Suprapubic skin (tissue), 4 donors: ENCODE results near the gene SERPINA1. TPM values are rescaled to one million over a fixed set of nuclear protein-coding genes. Genes with fewer than 3 reads are reported as not detected.
"Not testable (repeated sequence)": the region's sequence is repeated elsewhere in the genome, so short reads cannot be mapped to it uniquely, and the experiment has no call there.

Experiments
- DNase-seq, 2 donors: peaks; one replicate each; pipeline ENCODE4 v3.0.0-alpha.2; 2019; ENCODE audit warnings: low spot score in 2 of 2
- H3K27ac ChIP-seq: fragments of 200-600 bp; sonication (generic); one replicate; pipeline ENCODE4 v1.5.1; 2019
- H3K27me3 ChIP-seq: fragments of 200-600 bp; sonication (generic); one replicate; pipeline ENCODE4 v1.5.1; 2019
- H3K36me3 ChIP-seq: fragments of 200-600 bp; sonication (generic); one replicate; pipeline ENCODE4 v1.5.1; 2019
- H3K4me1 ChIP-seq: fragments of 200-600 bp; sonication (generic); one replicate; pipeline ENCODE4 v1.5.1; 2019
- H3K4me3 ChIP-seq: fragments of 200-600 bp; sonication (generic); one replicate; pipeline ENCODE4 v1.5.1; 2019; ENCODE audit warnings: mild to moderate bottlenecking
- H3K9me3 ChIP-seq: fragments of 200-600 bp; sonication (generic); one replicate; pipeline ENCODE4 v1.5.1; 2019
- EP300 ChIP-seq: sonication (generic); formaldehyde crosslinking; IDR thresholded peaks from one replicate; pipeline ENCODE4 v1.6.1; 2017; ENCODE audit warnings: antibody characterized with exemption
- POLR2A ChIP-seq, 2 donors: fragments of 450-650 bp; IDR thresholded peaks; one replicate each; pipeline ENCODE4 v1.6.1; 2017; ENCODE audit warnings: antibody characterized with exemption in 2 of 2, mild to moderate bottlenecking in 2 of 2, moderate library complexity in 2 of 2
- POLR2AphosphoS5 ChIP-seq, 3 donors: sonication (generic); formaldehyde crosslinking; IDR thresholded peaks; one replicate each; pipeline ENCODE4 v1.6.1; 2017; ENCODE audit warnings: antibody characterized with exemption in 3 of 3
- WGBS: methylation state at CpG from one replicate; pipeline ENCODE4 v1.1.5; 2018; 5-methylcytosine and 5-hydroxymethylcytosine counted together
- total RNA-seq, 4 donors: library from RNA; depleted of rRNA; stranded (reverse); fragments of >200 nt; gene quantifications; one replicate each; pipeline ENCODE4 v1.1.0, GENCODE V29; 2016
- TF ChIP-seq, protein P1 (sequence below), 2 donors: fragments of 200-600 bp in 1 of 2; fragments of 450-650 bp in 1 of 2; sonication (generic) in 1 of 2; IDR thresholded peaks; one replicate each; pipeline ENCODE4 v1.5.1; 2016 to 2019; ENCODE audit warnings: antibody characterized with exemption in 2 of 2, mild to moderate bottlenecking in 1 of 2, moderate library complexity in 1 of 2

SERPINA1 gene
- total RNA-seq, 4 donors from 2014 or later, result 4.7 to 62.4 (median 7.5) TPM

DNA sequence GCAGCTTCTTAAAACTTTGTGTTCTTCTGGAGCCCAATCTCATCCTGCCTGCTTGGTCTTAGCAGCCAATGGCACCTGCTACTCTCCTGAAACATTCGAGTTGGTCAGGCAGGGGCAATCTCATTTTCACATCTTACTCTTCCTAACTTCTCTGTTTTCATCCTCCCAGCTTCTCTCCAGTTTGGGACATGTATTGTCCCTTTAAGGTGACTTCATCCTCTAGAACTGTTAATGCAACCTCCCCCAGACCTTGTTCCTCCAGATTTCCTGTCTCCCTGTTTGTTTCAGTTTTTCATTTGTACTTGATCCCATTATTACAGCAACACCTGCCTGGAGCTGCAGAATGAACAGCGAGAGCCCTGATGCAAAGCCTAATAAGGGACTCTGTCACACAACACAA lies 32.9 kb upstream of the SERPINA1 start:
- Histone ChIP-seq H3K27ac (no peak overlapping the region), H3K27me3 (no peaks in the 10 kb centered on the region), H3K36me3 (no peaks in the 10 kb centered on the region), H3K9me3 (no peaks in the 10 kb centered on the region), H3K4me3 (no peak overlapping the region), H3K4me1 (no peaks in the 10 kb centered on the region)
- TF ChIP-seq, protein P1, sequence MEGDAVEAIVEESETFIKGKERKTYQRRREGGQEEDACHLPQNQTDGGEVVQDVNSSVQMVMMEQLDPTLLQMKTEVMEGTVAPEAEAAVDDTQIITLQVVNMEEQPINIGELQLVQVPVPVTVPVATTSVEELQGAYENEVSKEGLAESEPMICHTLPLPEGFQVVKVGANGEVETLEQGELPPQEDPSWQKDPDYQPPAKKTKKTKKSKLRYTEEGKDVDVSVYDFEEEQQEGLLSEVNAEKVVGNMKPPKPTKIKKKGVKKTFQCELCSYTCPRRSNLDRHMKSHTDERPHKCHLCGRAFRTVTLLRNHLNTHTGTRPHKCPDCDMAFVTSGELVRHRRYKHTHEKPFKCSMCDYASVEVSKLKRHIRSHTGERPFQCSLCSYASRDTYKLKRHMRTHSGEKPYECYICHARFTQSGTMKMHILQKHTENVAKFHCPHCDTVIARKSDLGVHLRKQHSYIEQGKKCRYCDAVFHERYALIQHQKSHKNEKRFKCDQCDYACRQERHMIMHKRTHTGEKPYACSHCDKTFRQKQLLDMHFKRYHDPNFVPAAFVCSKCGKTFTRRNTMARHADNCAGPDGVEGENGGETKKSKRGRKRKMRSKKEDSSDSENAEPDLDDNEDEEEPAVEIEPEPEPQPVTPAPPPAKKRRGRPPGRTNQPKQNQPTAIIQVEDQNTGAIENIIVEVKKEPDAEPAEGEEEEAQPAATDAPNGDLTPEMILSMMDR (IDR thresholded peaks at IDR 0.05), result no peak
- TF ChIP-seq EP300, result no peak
- TF ChIP-seq POLR2A (IDR thresholded peaks at IDR 0.05), result no peak
- no peak for TF ChIP-seq POLR2AphosphoS5 (IDR thresholded peaks at IDR 0.05)
- no peak for DNase-seq
- 73% methylated on average over 2 of the region's 2 CpGs for WGBS

- WGBS, result 83% methylated on average over 3 of the region's 3 CpGs
- not testable (repeated sequence) for H3K27me3 ChIP-seq
Measured at GRCh38 chr14:94417497-94418205, 29.2 kb upstream of the SERPINA1 start.

DNA sequence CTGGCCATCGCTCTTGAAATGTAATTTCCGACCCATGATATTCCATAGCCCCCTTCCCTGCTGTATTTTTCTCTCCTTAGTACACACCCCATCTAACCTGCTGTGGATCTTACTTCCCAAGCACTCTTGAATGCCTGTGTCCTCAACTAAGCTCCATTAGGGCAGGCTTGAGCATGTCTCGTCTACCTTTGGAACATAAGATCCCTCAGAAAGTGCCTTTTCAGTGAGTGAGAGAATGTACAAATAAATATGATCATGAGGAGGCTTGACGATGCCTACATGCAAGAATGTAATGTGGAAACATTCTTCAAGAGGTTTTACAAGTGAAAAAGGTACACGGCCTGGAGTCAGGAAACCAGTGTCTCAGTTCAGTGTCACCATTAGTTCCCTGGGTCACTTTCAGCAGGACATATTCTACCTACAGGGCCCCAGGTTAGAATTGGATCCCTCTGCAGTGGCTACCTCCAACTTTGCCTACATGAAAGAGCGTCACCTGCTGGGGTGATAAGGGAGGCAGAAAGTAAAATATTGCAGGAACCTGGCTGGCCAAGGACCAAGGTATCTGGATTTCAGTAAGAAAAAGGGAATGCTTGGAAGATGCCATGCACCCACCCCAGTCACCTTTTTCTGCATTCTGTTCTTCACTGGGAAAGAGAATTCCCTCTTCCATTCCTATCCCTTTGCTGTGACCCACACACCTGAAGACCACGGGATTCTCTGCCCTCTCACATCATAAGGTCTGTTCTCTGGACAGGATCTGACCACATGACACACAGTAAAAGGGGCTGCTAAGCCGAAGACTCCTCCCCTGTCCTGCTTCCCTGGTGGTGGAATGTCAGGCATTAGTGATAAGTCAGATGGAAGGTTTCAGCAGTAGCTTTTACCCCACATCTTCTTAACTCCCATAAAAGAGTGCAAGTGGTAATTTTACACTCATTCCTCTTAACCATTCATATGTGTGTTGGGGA lies 24.6 kb upstream of the SERPINA1 start:
- Histone ChIP-seq H3K36me3 (no peaks in the 10 kb centered on the region), H3K4me3 (no peak overlapping the region), H3K4me1 (no peaks in the 10 kb centered on the region), H3K9me3 (no peaks in the 10 kb centered on the region), H3K27me3 (peaks cover 3% of the 10 kb centered on the region), H3K27ac (no peak overlapping the region)
- 69% methylated on average over 8 of the region's 8 CpGs for WGBS
- DNase-seq, result no peak
- no peak for TF ChIP-seq EP300
- TF ChIP-seq, protein P1 (IDR thresholded peaks at IDR 0.05), result no peak
- no peak for TF ChIP-seq POLR2A (IDR thresholded peaks at IDR 0.05)
- TF ChIP-seq POLR2AphosphoS5 (IDR thresholded peaks at IDR 0.05), result no peak

More at GRCh38 chr14:94417497-94418205, 29.2 kb upstream of the SERPINA1 start:
- not testable (repeated sequence) for H3K4me3 ChIP-seq, H3K9me3 ChIP-seq, H3K27ac ChIP-seq, H3K36me3 ChIP-seq, H3K4me1 ChIP-seq, DNase-seq

DNA sequence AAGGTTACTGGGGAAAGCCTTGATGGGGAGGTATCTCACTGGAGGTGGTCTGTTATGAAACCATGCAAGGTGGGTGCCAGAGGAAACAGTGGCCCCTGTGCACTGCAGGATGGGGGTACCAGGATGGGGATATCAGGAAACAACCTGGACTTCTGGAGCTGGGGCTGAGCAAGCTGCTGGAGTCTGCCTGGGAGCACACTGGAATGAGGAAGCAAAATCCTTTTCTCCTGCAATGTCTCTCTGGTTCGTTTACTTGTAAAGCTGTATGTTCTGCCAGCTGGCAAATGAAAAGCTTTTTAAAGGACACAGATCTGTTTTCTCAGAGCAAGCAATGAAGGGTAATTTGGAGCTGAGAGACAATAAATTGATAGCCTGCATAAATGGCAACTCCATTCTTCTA lies 23.2 kb upstream of the SERPINA1 start:
- Histone ChIP-seq H3K27ac (no peak overlapping the region), H3K36me3 (no peaks in the 10 kb centered on the region), H3K4me3 (no peak overlapping the region), H3K27me3 (peaks cover 3% of the 10 kb centered on the region), H3K9me3 (no peaks in the 10 kb centered on the region), H3K4me1 (no peaks in the 10 kb centered on the region)
- DNase-seq, result no peak
- WGBS, result 20% methylated on average over 1 of the region's 1 CpG
- TF ChIP-seq POLR2AphosphoS5 (IDR thresholded peaks at IDR 0.05) (no peak), POLR2A (IDR thresholded peaks at IDR 0.05) (no peak), EP300 (no peak)
- TF ChIP-seq, protein P1 (IDR thresholded peaks at IDR 0.05), result no peak

DNA sequence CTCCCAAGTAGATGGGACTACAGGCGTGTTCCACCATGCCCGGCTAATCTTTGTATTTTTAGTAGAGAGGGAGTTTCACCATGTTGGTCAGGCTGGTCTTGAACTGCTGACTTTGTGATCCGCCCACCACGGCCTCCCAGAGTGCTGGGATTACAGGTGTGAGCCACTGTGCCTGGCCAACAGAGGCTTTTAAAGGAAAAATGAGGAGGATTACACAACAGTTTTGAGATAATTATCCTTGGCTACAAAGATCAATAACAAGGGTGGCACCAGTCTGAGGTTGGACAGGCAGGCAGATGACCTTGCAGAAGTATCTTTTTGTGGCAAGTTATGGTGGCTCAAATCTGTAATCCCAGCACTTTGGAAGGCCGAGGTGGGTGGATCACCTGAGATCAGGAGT lies 21.0 kb upstream of the SERPINA1 start:
- not testable (repeated sequence) for H3K9me3 ChIP-seq, H3K4me3 ChIP-seq

GRCh38 chr14:94408546-94409095 lies 20.2 kb upstream of the SERPINA1 start:
- Histone ChIP-seq H3K27me3 (peaks cover 3% of the 10 kb centered on the region), H3K36me3 (no peaks in the 10 kb centered on the region), H3K27ac (no peak overlapping the region), H3K4me1 (no peaks in the 10 kb centered on the region), H3K4me3 (no peak overlapping the region), H3K9me3 (no peaks in the 10 kb centered on the region)
- DNase-seq, result no peak
- 61% methylated on average over 4 of the region's 4 CpGs for WGBS
- TF ChIP-seq EP300 (no peak), POLR2A (IDR thresholded peaks at IDR 0.05) (no peak), POLR2AphosphoS5 (IDR thresholded peaks at IDR 0.05) (no peak)
- TF ChIP-seq, protein P1 (IDR thresholded peaks at IDR 0.05), result no peak

More for the DNA sequence above, 21.0 kb upstream of the SERPINA1 start:
- 95% methylated on average over 5 of the region's 5 CpGs for WGBS
- H3K27me3 ChIP-seq, H3K36me3 ChIP-seq, DNase-seq, H3K4me1 ChIP-seq, H3K27ac ChIP-seq: not testable (repeated sequence)
